Chondrocyte (in vitro differentiated cells): Measurements from ENCODE around the gene PLBD1. TPM values are rescaled to one million over a fixed set of nuclear protein-coding genes. Genes with fewer than 3 reads are reported as not detected.

Experiments
- DNase-seq: peaks from one replicate; pipeline ENCODE4 v3.0.0; 2021; ENCODE audit warnings: mixed read lengths, low spot score
- H3K27ac Mint-ChIP-seq: one replicate; pipeline ENCODE4 v1.8.0; 2021; ENCODE audit warnings: mild to moderate bottlenecking, moderate library complexity, mixed read lengths; ENCODE audit not compliant: unreplicated experiment
- H3K27me3 Mint-ChIP-seq: 2 replicates; pipeline ENCODE4 v1.8.0; 2021; ENCODE audit warnings: low read depth, mixed read lengths
- H3K36me3 Mint-ChIP-seq: 2 replicates; pipeline ENCODE4 v1.8.0; 2021; ENCODE audit warnings: low read depth, mixed read lengths
- H3K4me1 Mint-ChIP-seq: 2 replicates; pipeline ENCODE4 v1.8.0; 2021; ENCODE audit warnings: low read depth, mild to moderate bottlenecking, mixed read lengths
- H3K4me3 Mint-ChIP-seq: one replicate; pipeline ENCODE4 v1.8.0; 2021; ENCODE audit warnings: mild to moderate bottlenecking, moderate library complexity, mixed read lengths; ENCODE audit not compliant: unreplicated experiment
- H3K9me3 Mint-ChIP-seq: 2 replicates; pipeline ENCODE4 v1.8.0; 2021; ENCODE audit warnings: low read depth, mixed read lengths
- CTCF ChIP-seq: fragments of 200-600 bp; sonication (generic); IDR thresholded peaks from 2 replicates; pipeline ENCODE4 v1.5.0; 2021; ENCODE audit warnings: antibody characterized with exemption, mild to moderate bottlenecking, moderate library complexity
- total RNA-seq: library from RNA; stranded (reverse); gene quantifications from 3 replicates; pipeline ENCODE4 v1.2.1, GENCODE V29; 2021

Gene PLBD1
- total RNA-seq, 1 donor from 2014 or later: 4.1 TPM

- Mint-ChIP-seq H3K36me3 (no peaks in the 10 kb centered on the region), H3K27me3 (no peaks in the 10 kb centered on the region), H3K9me3 (peaks cover 4% of the 10 kb centered on the region), H3K27ac (no peak overlapping the region), H3K4me1 (no peaks in the 10 kb centered on the region), H3K4me3 (no peak overlapping the region)
- DNase-seq: no peak
- TF ChIP-seq CTCF: no peak
Measured at GRCh38 chr12:14591719-14592118, 24.0 kb upstream of the PLBD1 start.

- no peak overlapping the region for H3K27ac Mint-ChIP-seq
- no peaks in the 10 kb centered on the region for H3K36me3 Mint-ChIP-seq
- H3K27me3 Mint-ChIP-seq: no peaks in the 10 kb centered on the region
Measured at GRCh38 chr12:14589169-14590004, 21.7 kb upstream of the PLBD1 start.

GRCh38 chr12:14588571-14588970 lies 20.9 kb upstream of the PLBD1 start:
- Mint-ChIP-seq H3K36me3 (no peaks in the 10 kb centered on the region), H3K9me3 (no peaks in the 10 kb centered on the region), H3K27ac (no peak overlapping the region), H3K4me1 (no peaks in the 10 kb centered on the region), H3K27me3 (no peaks in the 10 kb centered on the region), H3K4me3 (no peak overlapping the region)
- no peak for DNase-seq
- TF ChIP-seq CTCF: no peak

More at GRCh38 chr12:14589169-14590004, 21.7 kb upstream of the PLBD1 start:
- Mint-ChIP-seq H3K4me3 (no peak overlapping the region), H3K4me1 (no peaks in the 10 kb centered on the region), H3K9me3 (no peaks in the 10 kb centered on the region)
- no peak for DNase-seq
- TF ChIP-seq CTCF: no peak

GRCh38 chr12:14578646-14579045 lies 11.0 kb upstream of the PLBD1 start:
- H3K27me3 Mint-ChIP-seq: no peaks in the 10 kb centered on the region
- no peak for DNase-seq
- H3K36me3 Mint-ChIP-seq: no peaks in the 10 kb centered on the region
- H3K4me1 Mint-ChIP-seq: no peaks in the 10 kb centered on the region
- H3K27ac Mint-ChIP-seq: no peak overlapping the region
- no peak for TF ChIP-seq CTCF
- no peak overlapping the region for H3K4me3 Mint-ChIP-seq
- H3K9me3 Mint-ChIP-seq: no peaks in the 10 kb centered on the region

- H3K9me3 Mint-ChIP-seq: no peaks in the 10 kb centered on the region
- no peaks in the 10 kb centered on the region for H3K4me1 Mint-ChIP-seq
- no peak for DNase-seq
- H3K36me3 Mint-ChIP-seq: no peaks in the 10 kb centered on the region
- no peaks in the 10 kb centered on the region for H3K27me3 Mint-ChIP-seq
- no peak overlapping the region for H3K4me3 Mint-ChIP-seq
- TF ChIP-seq CTCF: no peak
- H3K27ac Mint-ChIP-seq: no peak overlapping the region
Measured at GRCh38 chr12:14577344-14577743, 9.7 kb upstream of the PLBD1 start.
